Activated CD8-positive, alpha-beta memory T cell treated with anti-CD3 and anti-CD28 coated beads, Interleukin-2, amount 10 ng/mL, durations not matched to agents 7 days and 5 days (primary cell): ENCODE results near the gene ATP10B. TPM values are rescaled to one million over a fixed set of nuclear protein-coding genes. Genes with fewer than 3 reads are reported as not detected.

Experiments
- ATAC-seq: fragments of 150-1000 bp; cut with Tn5 transposase; one replicate; pipeline ENCODE4 v1.10.0; 2021; ENCODE audit warnings: moderate library complexity
- CTCF ChIA-PET: fragments of 350-600 bp; sonication (Branson Sonifier 250); formaldehyde crosslinking; loops from one replicate; lab custom pipeline; 2021; ENCODE audit warnings: antibody characterized with exemption; lab: Charles Lee
- DNase-seq: peaks from one replicate; pipeline ENCODE4 v3.0.0-alpha.2; 2020
- H3K27ac Mint-ChIP-seq: one replicate; pipeline ENCODE4 v1.8.0; 2021; ENCODE audit warnings: mild to moderate bottlenecking, mixed read lengths
- H3K27me3 Mint-ChIP-seq: one replicate; pipeline ENCODE4 v1.8.0; 2021; ENCODE audit warnings: mixed read lengths
- H3K36me3 Mint-ChIP-seq: one replicate; pipeline ENCODE4 v1.8.0; 2021; ENCODE audit warnings: mild to moderate bottlenecking, mixed read lengths
- H3K4me1 Mint-ChIP-seq: one replicate; pipeline ENCODE4 v1.8.0; 2021; ENCODE audit warnings: mixed read lengths
- H3K4me3 Mint-ChIP-seq: one replicate; pipeline ENCODE4 v1.8.0; 2021; ENCODE audit warnings: mild to moderate bottlenecking, moderate library complexity, mixed read lengths
- H3K9me3 Mint-ChIP-seq: one replicate; pipeline ENCODE4 v1.8.0; 2022; ENCODE audit warnings: low read depth, mixed read lengths
- total RNA-seq, 2 experiments: library from RNA; stranded (reverse); gene quantifications; one replicate each; pipeline ENCODE4 v1.2.3, GENCODE V29; 2021

ATP10B gene
- total RNA-seq, 2 experiments from 2014 or later, result not detected

- ATAC-seq (no peak), DNase-seq (no peak)
- H3K27ac Mint-ChIP-seq, result no peak overlapping the region
- no peaks in the 10 kb centered on the region for H3K36me3 Mint-ChIP-seq
- H3K27me3 Mint-ChIP-seq, result peaks cover 12% of the 10 kb centered on the region
- CTCF ChIA-PET, result no interaction called here
- H3K4me3 Mint-ChIP-seq, result no peak overlapping the region
- peaks cover 2% of the 10 kb centered on the region for H3K4me1 Mint-ChIP-seq
- no peaks in the 10 kb centered on the region for H3K9me3 Mint-ChIP-seq
Observed at GRCh38 chr5:160619381-160619780, 232.6 kb downstream of the ATP10B start.

- Mint-ChIP-seq H3K27ac (no peak overlapping the region), H3K9me3 (no peaks in the 10 kb centered on the region), H3K4me3 (no peak overlapping the region), H3K27me3 (peaks cover 12% of the 10 kb centered on the region), H3K36me3 (no peaks in the 10 kb centered on the region), H3K4me1 (peaks cover 3% of the 10 kb centered on the region)
- CTCF ChIA-PET, result no interaction called here
- DNase-seq (no peak), ATAC-seq (no peak)
Observed at GRCh38 chr5:160618286-160618685, 233.7 kb downstream of the ATP10B start.

GRCh38 chr5:160616712-160617497 is 235.1 kb downstream of the ATP10B start:
- H3K4me3 Mint-ChIP-seq, result no peak overlapping the region
- peaks cover 3% of the 10 kb centered on the region for H3K4me1 Mint-ChIP-seq
- no peaks in the 10 kb centered on the region for H3K36me3 Mint-ChIP-seq
- CTCF ChIA-PET, result no interaction called here
- no peak overlapping the region for H3K27ac Mint-ChIP-seq
- ATAC-seq, result no peak
- peaks cover 6% of the 10 kb centered on the region for H3K27me3 Mint-ChIP-seq
- H3K9me3 Mint-ChIP-seq, result no peaks in the 10 kb centered on the region
- DNase-seq, result no peak

- ATAC-seq (no peak), DNase-seq (no peak)
- H3K4me1 Mint-ChIP-seq, result peaks cover 3% of the 10 kb centered on the region
- H3K27ac Mint-ChIP-seq, result no peak overlapping the region
- H3K9me3 Mint-ChIP-seq, result no peaks in the 10 kb centered on the region
- no peak overlapping the region for H3K4me3 Mint-ChIP-seq
- CTCF ChIA-PET, result interaction anchor here (1.3 kb wide), 1 partner anchor 176 kb away, joined by 3 read pairs; no protein-coding TSS in a partner anchor
- no peaks in the 10 kb centered on the region for H3K36me3 Mint-ChIP-seq
- H3K27me3 Mint-ChIP-seq, result peaks cover 3% of the 10 kb centered on the region
Observed at GRCh38 chr5:160614136-160614535, 237.9 kb downstream of the ATP10B start.

- H3K27me3 Mint-ChIP-seq, result no peaks in the 10 kb centered on the region
- H3K27ac Mint-ChIP-seq, result no peak overlapping the region
- CTCF ChIA-PET, result no interaction called here
- H3K9me3 Mint-ChIP-seq, result no peaks in the 10 kb centered on the region
- DNase-seq (no peak), ATAC-seq (no peak)
- H3K4me3 Mint-ChIP-seq, result no peak overlapping the region
- H3K36me3 Mint-ChIP-seq, result no peaks in the 10 kb centered on the region
- H3K4me1 Mint-ChIP-seq, result no peaks in the 10 kb centered on the region
Observed at GRCh38 chr5:160605266-160605665, 246.7 kb downstream of the ATP10B start.

- no peaks in the 10 kb centered on the region for H3K27me3 Mint-ChIP-seq
- DNase-seq, result no peak
- H3K4me3 Mint-ChIP-seq, result no peak overlapping the region
- no peak overlapping the region for H3K27ac Mint-ChIP-seq
- H3K9me3 Mint-ChIP-seq, result no peaks in the 10 kb centered on the region
- CTCF ChIA-PET, result no interaction called here
- H3K4me1 Mint-ChIP-seq, result no peaks in the 10 kb centered on the region
- no peak for ATAC-seq
- no peaks in the 10 kb centered on the region for H3K36me3 Mint-ChIP-seq
Observed at GRCh38 chr5:160604484-160604883, 247.5 kb downstream of the ATP10B start.

GRCh38 chr5:160602744-160603143 is 249.3 kb downstream of the ATP10B start:
- CTCF ChIA-PET, result no interaction called here
- ATAC-seq, result no peak
- H3K27ac Mint-ChIP-seq, result no peak overlapping the region
- no peak overlapping the region for H3K4me3 Mint-ChIP-seq
- DNase-seq, result no peak
- no peaks in the 10 kb centered on the region for H3K27me3 Mint-ChIP-seq
- no peaks in the 10 kb centered on the region for H3K36me3 Mint-ChIP-seq
- H3K9me3 Mint-ChIP-seq, result no peaks in the 10 kb centered on the region
- no peaks in the 10 kb centered on the region for H3K4me1 Mint-ChIP-seq

GRCh38 chr5:160601046-160601445 is 251.0 kb downstream of the ATP10B start:
- Mint-ChIP-seq H3K9me3 (no peaks in the 10 kb centered on the region), H3K4me3 (no peak overlapping the region), H3K4me1 (no peaks in the 10 kb centered on the region), H3K27me3 (no peaks in the 10 kb centered on the region), H3K36me3 (no peaks in the 10 kb centered on the region), H3K27ac (no peak overlapping the region)
- DNase-seq (no peak), ATAC-seq (no peak)
- CTCF ChIA-PET, result no interaction called here

GRCh38 chr5:160573318-160573717 is 278.7 kb downstream of the ATP10B start:
- DNase-seq, result no peak
- peaks cover 7% of the 10 kb centered on the region for H3K27me3 Mint-ChIP-seq
- no peaks in the 10 kb centered on the region for H3K4me1 Mint-ChIP-seq
- ATAC-seq, result no peak
- CTCF ChIA-PET, result no interaction called here
- H3K9me3 Mint-ChIP-seq, result no peaks in the 10 kb centered on the region
- no peak overlapping the region for H3K27ac Mint-ChIP-seq
- no peaks in the 10 kb centered on the region for H3K36me3 Mint-ChIP-seq
- H3K4me3 Mint-ChIP-seq, result no peak overlapping the region

GRCh38 chr5:160567031-160567705 is 284.8 kb downstream of the ATP10B start:
- Mint-ChIP-seq H3K9me3 (no peaks in the 10 kb centered on the region), H3K4me3 (no peak overlapping the region), H3K27ac (no peak overlapping the region), H3K27me3 (peaks cover 5% of the 10 kb centered on the region), H3K4me1 (no peaks in the 10 kb centered on the region), H3K36me3 (no peaks in the 10 kb centered on the region)
- ATAC-seq (no peak), DNase-seq (no peak)
- CTCF ChIA-PET, result no interaction called here

GRCh38 chr5:160565376-160565775 is 286.6 kb downstream of the ATP10B start:
- no peak for ATAC-seq
- Mint-ChIP-seq H3K4me3 (no peak overlapping the region), H3K4me1 (no peaks in the 10 kb centered on the region), H3K9me3 (no peaks in the 10 kb centered on the region), H3K27me3 (peaks cover 3% of the 10 kb centered on the region), H3K36me3 (no peaks in the 10 kb centered on the region), H3K27ac (no peak overlapping the region)
- DNase-seq, result no peak
- CTCF ChIA-PET, result interaction anchor here (2.1 kb wide), 1 partner anchor 127 kb away, joined by 5 read pairs; no protein-coding TSS in a partner anchor

GRCh38 chr5:160556846-160557245 is 295.2 kb downstream of the ATP10B start:
- Mint-ChIP-seq H3K27ac (no peak overlapping the region), H3K9me3 (no peaks in the 10 kb centered on the region), H3K4me3 (no peak overlapping the region), H3K36me3 (no peaks in the 10 kb centered on the region), H3K27me3 (peaks cover under 1% of the 10 kb centered on the region), H3K4me1 (no peaks in the 10 kb centered on the region)
- CTCF ChIA-PET, result no interaction called here
- ATAC-seq (no peak), DNase-seq (no peak)

- DNase-seq (no peak), ATAC-seq (no peak)
- Mint-ChIP-seq H3K9me3 (no peaks in the 10 kb centered on the region), H3K4me1 (no peaks in the 10 kb centered on the region), H3K27me3 (peaks cover 3% of the 10 kb centered on the region), H3K36me3 (no peaks in the 10 kb centered on the region), H3K4me3 (no peak overlapping the region), H3K27ac (no peak overlapping the region)
- CTCF ChIA-PET, result no interaction called here
Observed at GRCh38 chr5:160555971-160556631, 295.9 kb downstream of the ATP10B start.

- no peaks in the 10 kb centered on the region for H3K9me3 Mint-ChIP-seq
Observed at GRCh38 chr5:160555581-160555970, 296.4 kb downstream of the ATP10B start.

More at GRCh38 chr5:160555581-160555970, 296.4 kb downstream of the ATP10B start:
- Mint-ChIP-seq H3K4me1 (no peaks in the 10 kb centered on the region), H3K36me3 (no peaks in the 10 kb centered on the region), H3K27me3 (peaks cover 3% of the 10 kb centered on the region), H3K4me3 (no peak overlapping the region), H3K27ac (no peak overlapping the region)
- no peak for ATAC-seq
- CTCF ChIA-PET, result no interaction called here
- no peak for DNase-seq
